Nephron (organoid): ENCODE data around the gene LRWD1.
"Not testable (repeated sequence)": the region's sequence is repeated elsewhere in the genome, so short reads cannot be mapped to it uniquely, and the experiment has no call there.

Experiments
- H3K27ac Mint-ChIP-seq, 3 experiments: 2 replicates each; pipeline ENCODE4 v1.8.0; 2020; ENCODE audit warnings: mixed read lengths in 3 of 3, mild to moderate bottlenecking in 2 of 3, moderate library complexity in 1 of 3
- H3K27me3 Mint-ChIP-seq: 2 replicates; pipeline ENCODE4 v1.8.0; 2021; ENCODE audit warnings: low read depth, mild to moderate bottlenecking, moderate library complexity, mixed read lengths
- H3K36me3 Mint-ChIP-seq: 2 replicates; pipeline ENCODE4 v1.8.0; 2020; ENCODE audit warnings: low read depth, mixed read lengths
- H3K4me1 Mint-ChIP-seq: 2 replicates; pipeline ENCODE4 v1.8.0; 2020; ENCODE audit warnings: mixed read lengths
- H3K4me3 Mint-ChIP-seq, 3 experiments: 2 replicates each; pipeline ENCODE4 v1.8.0; 2020; ENCODE audit warnings: mild to moderate bottlenecking in 3 of 3, mixed read lengths in 3 of 3, moderate library complexity in 2 of 3
- H3K9me3 Mint-ChIP-seq: 2 replicates; pipeline ENCODE4 v1.8.0; 2020; ENCODE audit warnings: mixed read lengths

The LRWD1 gene

GRCh38 chr7:102494026-102494425, 29.2 kb downstream of the LRWD1 start:
- not testable (repeated sequence) for H3K4me3 Mint-ChIP-seq, H3K9me3 Mint-ChIP-seq, H3K27ac Mint-ChIP-seq, H3K4me1 Mint-ChIP-seq, H3K27me3 Mint-ChIP-seq, H3K36me3 Mint-ChIP-seq

GRCh38 chr7:102494473-102495149, 29.8 kb downstream of the LRWD1 start:
- H3K27me3 Mint-ChIP-seq, H3K4me1 Mint-ChIP-seq, H3K4me3 Mint-ChIP-seq, H3K27ac Mint-ChIP-seq, H3K36me3 Mint-ChIP-seq, H3K9me3 Mint-ChIP-seq: not testable (repeated sequence)

GRCh38 chr7:102496861-102497260, 32.1 kb downstream of the LRWD1 start:
- not testable (repeated sequence) for H3K4me1 Mint-ChIP-seq, H3K4me3 Mint-ChIP-seq, H3K27ac Mint-ChIP-seq, H3K9me3 Mint-ChIP-seq, H3K27me3 Mint-ChIP-seq, H3K36me3 Mint-ChIP-seq

- H3K27me3 Mint-ChIP-seq, H3K27ac Mint-ChIP-seq, H3K36me3 Mint-ChIP-seq, H3K4me1 Mint-ChIP-seq, H3K4me3 Mint-ChIP-seq, H3K9me3 Mint-ChIP-seq: not testable (repeated sequence)
Measured at GRCh38 chr7:102497308-102497707, 32.5 kb downstream of the LRWD1 start.

- H3K36me3 Mint-ChIP-seq, H3K4me3 Mint-ChIP-seq, H3K9me3 Mint-ChIP-seq, H3K4me1 Mint-ChIP-seq, H3K27me3 Mint-ChIP-seq, H3K27ac Mint-ChIP-seq: not testable (repeated sequence)
Measured at GRCh38 chr7:102498321-102498720, 33.5 kb downstream of the LRWD1 start.

- not testable (repeated sequence) for H3K27ac Mint-ChIP-seq, H3K36me3 Mint-ChIP-seq, H3K9me3 Mint-ChIP-seq, H3K4me1 Mint-ChIP-seq, H3K4me3 Mint-ChIP-seq, H3K27me3 Mint-ChIP-seq
Measured at GRCh38 chr7:102503141-102503540, 38.4 kb downstream of the LRWD1 start.

- not testable (repeated sequence) for H3K27me3 Mint-ChIP-seq, H3K36me3 Mint-ChIP-seq, H3K4me1 Mint-ChIP-seq, H3K9me3 Mint-ChIP-seq, H3K4me3 Mint-ChIP-seq, H3K27ac Mint-ChIP-seq
Measured at GRCh38 chr7:102505298-102506185, 40.8 kb downstream of the LRWD1 start.

GRCh38 chr7:102507410-102508088, 42.8 kb downstream of the LRWD1 start:
- not testable (repeated sequence) for H3K27ac Mint-ChIP-seq, H3K27me3 Mint-ChIP-seq

GRCh38 chr7:102510575-102510974, 45.8 kb downstream of the LRWD1 start:
- H3K27ac Mint-ChIP-seq, H3K27me3 Mint-ChIP-seq, H3K9me3 Mint-ChIP-seq: not testable (repeated sequence)

More at GRCh38 chr7:102507410-102508088, 42.8 kb downstream of the LRWD1 start:
- H3K4me1 Mint-ChIP-seq, H3K4me3 Mint-ChIP-seq, H3K36me3 Mint-ChIP-seq, H3K9me3 Mint-ChIP-seq: not testable (repeated sequence)

GRCh38 chr7:102511860-102512522, 47.2 kb downstream of the LRWD1 start:
- H3K27me3 Mint-ChIP-seq, H3K9me3 Mint-ChIP-seq, H3K4me1 Mint-ChIP-seq, H3K36me3 Mint-ChIP-seq, H3K27ac Mint-ChIP-seq: not testable (repeated sequence)
- H3K4me3 Mint-ChIP-seq, result peak overlapping the region in 1 of 3 experiments; percentile 72

More at GRCh38 chr7:102510575-102510974, 45.8 kb downstream of the LRWD1 start:
- H3K4me1 Mint-ChIP-seq, H3K4me3 Mint-ChIP-seq, H3K36me3 Mint-ChIP-seq: not testable (repeated sequence)

- H3K9me3 Mint-ChIP-seq, H3K36me3 Mint-ChIP-seq, H3K27ac Mint-ChIP-seq, H3K4me1 Mint-ChIP-seq, H3K27me3 Mint-ChIP-seq: not testable (repeated sequence)
- peak overlapping the region in 2 of 3 experiments; percentile 10 to 72 for H3K4me3 Mint-ChIP-seq
Measured at GRCh38 chr7:102512642-102513221, 47.9 kb downstream of the LRWD1 start.

GRCh38 chr7:102514881-102515721, 50.3 kb downstream of the LRWD1 start:
- not testable (repeated sequence) for H3K4me3 Mint-ChIP-seq, H3K4me1 Mint-ChIP-seq, H3K27me3 Mint-ChIP-seq, H3K27ac Mint-ChIP-seq, H3K9me3 Mint-ChIP-seq, H3K36me3 Mint-ChIP-seq

GRCh38 chr7:102515889-102516288, 51.1 kb downstream of the LRWD1 start:
- H3K27ac Mint-ChIP-seq, H3K27me3 Mint-ChIP-seq, H3K9me3 Mint-ChIP-seq, H3K36me3 Mint-ChIP-seq, H3K4me1 Mint-ChIP-seq, H3K4me3 Mint-ChIP-seq: not testable (repeated sequence)

- H3K27me3 Mint-ChIP-seq, H3K4me1 Mint-ChIP-seq: not testable (repeated sequence)
Measured at GRCh38 chr7:102516951-102517350, 52.2 kb downstream of the LRWD1 start.

More at GRCh38 chr7:102516951-102517350, 52.2 kb downstream of the LRWD1 start:
- H3K27ac Mint-ChIP-seq, H3K36me3 Mint-ChIP-seq, H3K4me3 Mint-ChIP-seq, H3K9me3 Mint-ChIP-seq: not testable (repeated sequence)
